NCI-H2029 (cell line): ENCODE measurements around the gene C4orf54.

Experiments
- DNase-seq: peaks from one replicate; lab custom pipeline; 2025; lab: John Stamatoyannopoulos, UW

Gene C4orf54

GRCh38 chr4:99651811-99652485, 5.7 kb downstream of the C4orf54 start:
- DNase-seq = no peak

GRCh38 chr4:99651016-99651769, 6.4 kb downstream of the C4orf54 start:
- no peak for DNase-seq

GRCh38 chr4:99649778-99650177, 7.8 kb downstream of the C4orf54 start:
- DNase-seq = no peak

GRCh38 chr4:99649208-99649607, 8.4 kb downstream of the C4orf54 start:
- DNase-seq = no peak

- DNase-seq = no peak
Measured at GRCh38 chr4:99648321-99648720, 9.3 kb downstream of the C4orf54 start.

GRCh38 chr4:99647071-99647470, 10.6 kb downstream of the C4orf54 start:
- DNase-seq = no peak

- DNase-seq = no peak
Measured at GRCh38 chr4:99645638-99646037, 12.0 kb downstream of the C4orf54 start.

GRCh38 chr4:99645036-99645435, 12.6 kb downstream of the C4orf54 start:
- DNase-seq = no peak

GRCh38 chr4:99644453-99644852, 13.2 kb downstream of the C4orf54 start:
- no peak for DNase-seq

GRCh38 chr4:99642725-99643489, 14.7 kb downstream of the C4orf54 start:
- no peak for DNase-seq

GRCh38 chr4:99640676-99641075, 17.0 kb downstream of the C4orf54 start:
- no peak for DNase-seq

- DNase-seq = no peak
Measured at GRCh38 chr4:99637174-99637573, 20.5 kb downstream of the C4orf54 start.

- DNase-seq = no peak
Measured at GRCh38 chr4:99636422-99636821, 21.2 kb downstream of the C4orf54 start.

GRCh38 chr4:99635601-99636000, 22.0 kb downstream of the C4orf54 start:
- no peak for DNase-seq

GRCh38 chr4:99634742-99635360, 22.8 kb downstream of the C4orf54 start:
- DNase-seq = no peak

GRCh38 chr4:99633772-99634171, 23.9 kb downstream of the C4orf54 start:
- no peak for DNase-seq

- DNase-seq = no peak
Measured at GRCh38 chr4:99630857-99631360, 26.7 kb downstream of the C4orf54 start.

- no peak for DNase-seq
Measured at GRCh38 chr4:99629962-99630554, 27.6 kb downstream of the C4orf54 start.

- DNase-seq = no peak
Measured at GRCh38 chr4:99628040-99628439, 29.6 kb downstream of the C4orf54 start.

GRCh38 chr4:99625369-99625768, 32.3 kb downstream of the C4orf54 start:
- DNase-seq = no peak

- DNase-seq = no peak
Measured at GRCh38 chr4:99624141-99624719, 33.4 kb downstream of the C4orf54 start.
